ENCODE results near the gene RTF2. TPM values are rescaled to one million over a fixed set of nuclear protein-coding genes. Genes with fewer than 3 reads are reported as not detected.
A peak's percentile ranks its signal among the peaks of the same experiment; 100 is the strongest.

Gene RTF2
- polyA plus RNA-seq (ENCODE audit: insufficient read length): 128 TPM
- long read RNA-seq, donor 1, transcript RTF2-202 (9 exons, 2,212 nt): major isoform, 38 of 64 reads
- long read RNA-seq, donor 1, partial matches to known transcripts: 16 of 64 reads
- long read RNA-seq, donor 1, other reads (novel, unspliced or antisense): 6 of 64 reads
- long read RNA-seq, donor 2, transcript RTF2-202 (9 exons, 2,212 nt): major isoform, 36 of 80 reads
- long read RNA-seq, donor 2, partial matches to known transcripts: 34 of 80 reads
- long read RNA-seq, donor 2, other reads (novel, unspliced or antisense): 5 of 80 reads
- long read RNA-seq, donor 3, transcript RTF2-202 (9 exons, 2,212 nt): major isoform, 25 of 60 reads
- long read RNA-seq, donor 3, partial matches to known transcripts: 33 of 60 reads
- long read RNA-seq, donor 3, other reads (novel, unspliced or antisense): 0 of 60 reads
- long read RNA-seq, donor 4, partial matches to known transcripts: 5 of 6 reads
- long read RNA-seq, donor 4, other reads (novel, unspliced or antisense): 0 of 6 reads
- long read RNA-seq, donor 5, transcript RTF2-202 (9 exons, 2,212 nt): major isoform, 77 of 101 reads
- long read RNA-seq, donor 5, partial matches to known transcripts: 13 of 101 reads
- long read RNA-seq, donor 5, other reads (novel, unspliced or antisense): 7 of 101 reads
- long read RNA-seq, donor 6, transcript RTF2-202 (9 exons, 2,212 nt): major isoform, 29 of 48 reads
- long read RNA-seq, donor 6, partial matches to known transcripts: 10 of 48 reads
- long read RNA-seq, donor 6, other reads (novel, unspliced or antisense): 5 of 48 reads
- long read RNA-seq, donor 7, transcript RTF2-202 (9 exons, 2,212 nt): major isoform, 40 of 93 reads
- long read RNA-seq, donor 7, partial matches to known transcripts: 42 of 93 reads
- long read RNA-seq, donor 7, other reads (novel, unspliced or antisense): 7 of 93 reads
- long read RNA-seq, donor 8, transcript RTF2-202 (9 exons, 2,212 nt): major isoform, 17 of 29 reads
- long read RNA-seq, donor 8, partial matches to known transcripts: 10 of 29 reads
- long read RNA-seq, donor 8, other reads (novel, unspliced or antisense): 0 of 29 reads

DNA sequence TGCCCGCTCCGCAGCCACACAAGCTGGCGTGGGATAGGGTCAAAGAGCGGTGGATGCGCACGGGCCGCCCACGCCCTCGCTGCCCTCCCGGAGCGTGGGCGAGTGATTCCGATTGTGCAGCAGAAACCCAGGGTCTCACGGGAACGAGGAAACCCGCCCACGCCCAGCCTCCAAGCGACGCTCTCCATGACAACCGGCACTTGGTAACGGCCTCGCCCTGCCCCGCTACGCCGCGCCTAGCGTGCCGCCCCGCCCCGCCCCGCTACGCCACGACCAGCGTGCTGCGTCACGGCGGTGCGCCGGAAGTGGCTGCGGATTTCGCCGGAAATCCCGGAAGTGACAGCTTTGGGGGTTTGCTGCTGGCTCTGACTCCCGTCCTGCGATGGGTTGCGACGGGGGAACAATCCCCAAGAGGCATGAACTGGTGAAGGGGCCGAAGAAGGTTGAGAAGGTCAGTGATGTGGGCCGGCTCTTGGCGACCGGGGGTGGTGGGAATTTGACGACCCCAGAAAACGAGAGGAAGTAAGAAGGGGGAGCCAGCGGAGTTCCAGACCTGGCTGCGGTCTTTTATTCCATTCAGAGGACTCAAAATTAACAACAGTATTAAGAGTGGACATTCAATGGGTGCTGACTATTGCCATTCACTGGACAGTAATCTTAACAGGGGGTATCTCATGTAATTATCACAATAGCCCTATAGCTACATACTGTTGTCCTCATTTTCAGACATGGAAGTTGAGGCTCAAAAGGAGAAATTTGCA is at the start of gene RTF2:
Gene RTF2 (plus strand): TSS at position 312 of the 761 bp plus-strand sequence. CDS start 71 bp downstream, at position 383.
- DNase-seq: peak; percentile 92

DNA sequence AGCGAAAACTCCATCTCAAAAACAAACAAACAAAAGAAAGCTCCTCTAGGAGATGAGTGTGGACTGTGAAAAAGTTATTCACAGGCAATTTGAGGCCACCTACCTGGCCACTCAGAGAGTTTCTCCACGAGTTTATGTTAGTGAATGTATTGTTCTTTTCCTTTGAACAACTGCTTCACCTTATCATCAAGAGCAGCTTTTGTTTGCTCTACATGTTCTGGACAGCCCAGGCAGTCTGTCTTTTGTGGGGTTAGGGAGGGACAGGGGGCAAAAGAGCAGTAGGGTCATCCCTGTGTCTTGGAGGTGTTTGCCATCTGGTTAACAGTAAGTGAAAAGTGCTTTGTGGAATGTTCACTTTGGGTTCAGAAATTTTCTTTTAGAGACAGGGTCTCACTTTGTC is 48.4 kb upstream of the RTF2 start:
- DNase-seq: no peak

GRCh38 chr20:56420940-56421688 is 47.3 kb upstream of the RTF2 start:
- DNase-seq: no peak

GRCh38 chr20:56422076-56422823 is 46.2 kb upstream of the RTF2 start:
- DNase-seq: no peak

GRCh38 chr20:56422824-56423189 is 45.6 kb upstream of the RTF2 start:
- no peak for DNase-seq

DNA sequence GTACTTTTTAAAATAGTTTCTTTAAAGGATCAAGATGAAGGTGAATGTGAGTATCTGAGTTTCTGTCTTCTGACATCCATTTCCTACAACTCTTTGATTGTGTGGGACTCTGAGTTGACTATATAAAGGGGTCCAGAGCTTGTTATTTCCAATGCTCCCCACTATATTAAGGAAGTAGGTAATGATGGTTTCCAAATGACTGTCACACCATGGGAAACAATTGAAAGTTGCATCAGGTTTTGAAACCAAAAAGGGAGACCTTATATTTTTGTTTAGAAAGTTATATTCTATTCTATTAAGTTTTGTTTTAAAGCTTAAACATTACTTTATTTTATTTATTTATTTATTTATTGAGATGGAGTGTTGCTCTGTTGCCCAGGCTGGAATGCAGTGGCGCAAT is 45.2 kb upstream of the RTF2 start:
- DNase-seq: no peak

DNA sequence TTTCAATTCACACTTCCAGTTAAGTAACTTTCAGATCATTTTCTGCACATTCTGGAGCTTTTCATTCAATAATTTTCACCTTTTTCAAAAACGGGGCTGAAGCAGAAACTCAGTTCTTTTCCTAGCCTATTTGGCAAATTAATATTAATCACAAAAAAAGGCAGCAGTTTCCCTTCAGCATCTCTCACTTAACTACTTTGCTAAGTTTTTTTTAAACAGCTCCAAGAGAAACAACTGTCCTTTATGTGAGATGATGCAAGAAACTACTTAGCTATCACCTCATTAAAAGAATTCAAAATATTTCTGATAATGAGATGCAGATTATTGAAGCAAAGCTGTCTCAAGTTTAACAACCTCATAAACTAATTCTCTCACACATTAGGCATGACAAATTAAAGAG is 44.5 kb upstream of the RTF2 start:
- DNase-seq: no peak

DNA sequence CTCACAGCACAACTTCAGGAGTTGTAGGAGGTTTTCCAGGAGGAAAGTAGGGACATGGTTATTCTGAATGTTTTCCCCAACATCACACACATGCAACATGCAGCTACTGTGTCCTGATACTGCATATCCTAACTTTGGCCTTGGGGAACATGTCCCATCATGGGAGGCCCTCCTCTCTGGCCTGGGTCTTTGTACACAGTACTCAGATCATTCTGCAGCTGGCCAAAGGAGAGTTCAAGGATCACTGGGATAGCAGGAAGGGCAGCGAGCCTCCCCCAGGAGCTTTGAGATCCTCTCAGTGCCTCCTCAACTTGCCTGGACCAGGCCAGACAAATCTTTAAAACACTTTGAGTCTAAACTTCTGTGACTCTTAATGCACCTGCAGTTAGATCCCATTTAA is 43.5 kb upstream of the RTF2 start:
- DNase-seq: no peak

DNA sequence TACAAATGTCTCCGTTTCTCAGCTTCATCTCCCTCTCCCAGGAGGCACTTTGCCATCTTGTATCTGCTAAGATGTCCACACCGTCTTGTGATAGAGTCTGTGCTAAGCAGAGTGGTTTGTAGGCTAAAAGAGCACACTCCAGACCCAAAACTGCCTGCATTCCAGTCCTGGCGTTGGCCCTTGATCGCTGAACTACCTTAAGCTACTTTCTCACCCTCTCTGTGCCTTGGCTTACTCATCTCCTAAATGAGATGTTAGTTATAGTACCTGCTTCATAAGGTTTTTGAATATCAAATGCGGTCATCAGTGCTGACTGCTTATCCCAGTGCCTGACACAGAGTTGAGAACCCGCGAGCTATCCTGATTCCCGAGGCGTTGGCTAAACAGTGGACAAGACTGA is 42.4 kb upstream of the RTF2 start:
- no peak for DNase-seq

GRCh38 chr20:56426926-56427325 is 41.5 kb upstream of the RTF2 start:
- DNase-seq: no peak

DNA sequence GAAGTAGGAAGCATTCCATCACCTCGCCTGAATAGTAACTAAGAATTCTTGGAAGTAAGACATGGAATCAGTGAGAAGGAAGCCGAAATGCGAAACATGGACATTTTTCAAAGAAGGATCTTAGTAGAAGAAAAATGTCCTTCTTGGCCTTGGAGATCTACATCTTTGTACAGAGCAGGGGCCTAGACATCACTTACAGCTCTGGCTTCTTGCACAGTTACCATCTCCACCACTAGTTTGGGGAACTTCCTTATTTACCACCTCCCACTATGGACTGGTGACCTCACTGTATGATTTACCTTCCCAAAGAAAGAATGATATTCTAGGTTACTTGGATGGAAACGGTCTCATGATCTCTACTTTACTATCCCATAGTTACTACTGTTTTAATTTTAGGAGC is 40.6 kb upstream of the RTF2 start:
- DNase-seq: no peak

DNA sequence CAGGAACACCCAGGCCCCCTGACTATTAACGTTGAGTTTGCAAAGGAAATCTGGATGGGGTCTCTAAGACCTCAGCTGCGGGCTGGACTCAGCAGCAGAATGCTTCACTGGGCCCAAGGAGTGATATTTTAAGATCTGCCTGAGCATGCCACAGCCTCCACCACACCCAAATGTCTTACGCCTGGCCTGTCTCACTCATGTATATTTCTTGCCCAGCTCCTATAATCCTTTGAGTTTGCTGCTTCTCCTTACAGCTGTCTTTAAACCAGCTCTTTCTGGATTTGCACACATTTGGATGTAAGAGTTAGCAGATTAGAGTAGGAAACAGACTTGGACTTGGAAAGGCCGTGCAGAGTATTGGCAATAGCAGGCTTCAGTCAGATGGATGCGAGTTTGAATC is 40.0 kb upstream of the RTF2 start:
- no peak for DNase-seq

DNA sequence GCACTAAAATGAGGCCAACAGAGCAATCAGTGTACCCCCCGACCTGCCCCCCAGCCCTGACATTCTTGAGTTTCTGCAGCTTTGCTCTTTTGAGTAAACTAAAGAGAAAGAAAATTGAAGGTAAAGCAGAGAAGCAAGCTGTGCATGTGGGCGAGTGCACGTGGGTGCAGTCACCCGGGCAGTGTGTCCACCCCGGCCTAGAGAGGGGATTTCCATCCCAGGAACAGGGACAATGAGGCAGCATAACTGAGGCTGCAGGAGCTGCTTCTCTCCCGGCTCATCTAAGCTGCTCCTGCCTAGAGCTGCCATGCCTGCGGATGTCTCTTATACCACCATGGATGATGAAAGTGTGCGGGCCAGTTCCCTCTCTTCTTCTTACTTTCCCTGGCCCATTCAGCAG is 39.5 kb upstream of the RTF2 start:
- no peak for DNase-seq

DNA sequence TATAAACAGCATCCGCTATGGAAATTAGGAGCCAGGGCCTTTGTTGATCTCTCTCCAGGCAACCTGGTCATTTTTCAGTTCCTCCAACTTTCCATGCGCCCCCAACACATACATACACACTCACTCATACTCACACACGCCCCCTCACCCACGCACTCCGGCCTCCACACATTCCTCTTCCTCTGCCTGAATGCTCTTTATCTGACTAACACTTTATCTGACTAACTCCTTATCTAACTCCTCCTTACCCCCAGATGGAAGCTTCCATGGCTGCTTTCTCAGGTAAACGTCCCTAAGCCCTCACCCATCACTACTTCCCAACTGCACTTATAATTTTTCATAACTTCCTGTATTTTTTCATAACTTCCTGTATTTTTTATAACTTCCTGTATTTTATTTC is 38.9 kb upstream of the RTF2 start:
- no peak for DNase-seq

DNA sequence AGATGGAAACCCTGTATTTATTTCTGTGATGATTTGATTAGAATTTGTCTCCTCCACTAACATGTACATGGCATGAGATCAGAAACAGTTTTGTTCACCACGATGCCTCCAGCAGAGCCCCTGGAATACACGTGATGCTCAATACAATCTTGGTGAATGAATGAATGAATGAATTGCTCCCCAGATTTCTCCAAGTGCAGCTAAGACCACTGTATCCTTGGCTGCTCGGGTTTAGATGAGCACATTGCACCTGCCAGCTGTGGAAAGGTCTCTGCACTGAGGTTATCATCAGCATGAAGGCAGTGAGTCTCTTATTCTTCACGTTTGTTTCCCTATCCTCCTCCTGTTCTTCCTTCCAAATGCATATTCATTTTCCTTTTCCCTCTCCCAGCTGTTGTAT is 38.5 kb upstream of the RTF2 start:
- no peak for DNase-seq

DNA sequence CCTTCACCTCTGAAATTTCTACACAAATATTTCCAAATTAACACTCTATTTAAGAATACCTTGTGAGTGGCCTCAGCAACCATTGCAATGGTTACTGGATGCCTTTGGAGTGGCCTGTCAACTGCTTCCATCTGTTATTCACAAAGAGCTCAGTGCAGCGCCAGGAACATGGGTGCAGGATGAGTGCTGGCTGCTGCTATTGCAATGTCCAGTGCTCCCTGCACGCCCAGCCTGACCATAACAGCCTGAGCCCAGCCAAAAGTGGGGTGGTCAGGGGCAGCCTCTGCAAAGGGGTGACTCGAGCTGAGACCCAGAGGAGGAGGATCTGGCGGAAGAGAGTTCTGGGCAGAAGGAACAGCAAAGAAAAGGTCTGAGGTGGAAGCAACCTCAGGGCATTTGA is 38.0 kb upstream of the RTF2 start:
- DNase-seq: no peak

GRCh38 chr20:56430957-56431356 is 37.5 kb upstream of the RTF2 start:
- DNase-seq: no peak

DNA sequence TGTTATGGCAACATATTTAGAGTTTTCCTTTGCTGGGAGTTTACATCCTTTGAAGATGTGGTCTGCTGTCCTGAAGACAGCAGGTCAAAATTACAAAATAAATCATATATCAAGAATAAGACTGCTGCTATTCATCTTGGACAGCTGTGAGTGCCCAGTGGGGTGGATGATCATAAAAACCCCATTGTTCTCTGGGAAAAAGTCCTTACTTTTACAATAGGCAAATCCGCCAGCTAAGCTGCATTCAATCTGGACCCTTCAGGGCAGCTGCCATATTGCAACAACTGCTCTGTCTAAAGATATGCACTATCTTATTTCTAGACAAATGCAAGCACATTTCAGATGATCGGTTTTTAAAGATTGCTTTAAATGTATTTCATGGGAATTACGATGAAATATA is 37.0 kb upstream of the RTF2 start:
- no peak for DNase-seq

- DNase-seq: no peak
Measured at GRCh38 chr20:56433221-56433879, 35.1 kb upstream of the RTF2 start.

DNA sequence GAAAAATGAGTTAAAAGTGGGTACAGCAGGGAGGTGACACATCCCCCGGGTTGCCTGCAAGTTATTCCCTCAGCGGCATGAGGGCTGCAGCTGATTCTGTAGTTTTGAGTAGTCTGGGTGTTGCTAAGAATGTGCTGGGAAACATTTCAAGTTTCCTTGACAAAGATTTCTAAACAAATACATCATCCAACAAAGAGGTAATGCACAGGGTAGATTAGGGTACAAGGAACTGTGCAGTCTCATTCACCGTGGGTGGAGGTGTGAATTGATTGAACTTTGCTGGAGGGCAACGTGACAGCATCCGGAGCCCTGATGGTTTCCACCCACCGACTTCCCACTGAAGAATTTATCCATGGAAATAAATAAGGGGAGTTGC is 34.6 kb upstream of the RTF2 start:
- DNase-seq: no peak

Measured in left kidney (tissue), 8 donors.